Vagina (tissue), 2 donors: ENCODE results near the gene OR2AP1. TPM values are rescaled to one million over a fixed set of nuclear protein-coding genes. Genes with fewer than 3 reads are reported as not detected.
"Not testable (repeated sequence)": the region's sequence is repeated elsewhere in the genome, so short reads cannot be mapped to it uniquely, and the experiment has no call there.

ENCODE experiments used
- DNase-seq, 2 donors: peaks; one replicate each; pipeline ENCODE4 v3.0.0-alpha.2; 2017; ENCODE audit errors: extremely low spot score in 2 of 2
- H3K27ac ChIP-seq: fragments of 200-600 bp; sonication (generic); one replicate; pipeline ENCODE4 v1.5.1; 2019
- H3K27me3 ChIP-seq: fragments of 200-600 bp; sonication (generic); one replicate; pipeline ENCODE4 v1.5.1; 2019
- H3K36me3 ChIP-seq, 2 donors: fragments of 200-600 bp; sonication (generic); one replicate each; pipeline ENCODE4 v1.5.1; 2017 to 2019
- H3K4me1 ChIP-seq: fragments of 200-600 bp; sonication (generic); one replicate; pipeline ENCODE4 v1.5.1; 2019
- H3K4me3 ChIP-seq, 2 donors: fragments of 200-600 bp; sonication (generic); 1 replicate in 1 of 2; 2 replicates in 1 of 2; pipeline ENCODE4 v1.5.1; 2016 to 2019
- H3K9me3 ChIP-seq: fragments of 200-600 bp; sonication (generic); one replicate; pipeline ENCODE4 v1.5.1; 2019
- CTCF ChIP-seq, 3 experiments: fragments of 450-650 bp in 2 of 3; fragments of 200-600 bp in 1 of 3; sonication (generic) in 1 of 3; IDR thresholded peaks; one replicate each; pipeline ENCODE4 v1.5.1; 2017 to 2019; ENCODE audit warnings: antibody characterized with exemption in 3 of 3, mild to moderate bottlenecking in 2 of 3, moderate library complexity in 2 of 3
- POLR2A ChIP-seq, 2 donors: fragments of 450-650 bp; IDR thresholded peaks; one replicate each; pipeline ENCODE4 v1.6.1; 2017; ENCODE audit warnings: antibody characterized with exemption in 2 of 2, mild to moderate bottlenecking in 2 of 2, moderate library complexity in 2 of 2
- POLR2AphosphoS5 ChIP-seq, 2 donors: sonication (generic); formaldehyde crosslinking; IDR thresholded peaks; one replicate each; pipeline ENCODE4 v1.9.0; 2017; ENCODE audit warnings: antibody characterized with exemption in 2 of 2, mild to moderate bottlenecking in 2 of 2, low read depth in 1 of 2; ENCODE audit not compliant: insufficient read depth in 1 of 2
- intact Hi-C: fragments of 100-400 bp; cut with DNase I; formaldehyde crosslinking; loops from one replicate; pipeline ENCODE4 v1.15.1; 2023
- total RNA-seq: library from RNA; depleted of rRNA; stranded (reverse); fragments of >200 nt; gene quantifications from one replicate; pipeline ENCODE4 v1.2.3, GENCODE V29; 2016

Gene OR2AP1
- total RNA-seq, 1 donor from 2014 or later = not detected

- no peak for DNase-seq
- Histone ChIP-seq H3K36me3 (no peaks in the 10 kb centered on the region), H3K27me3 (no peaks in the 10 kb centered on the region), H3K27ac (no peak overlapping the region), H3K4me3 (no peak overlapping the region), H3K9me3 (no peaks in the 10 kb centered on the region), H3K4me1 (no peaks in the 10 kb centered on the region)
- intact Hi-C loops = no loop called here
- no peak for TF ChIP-seq POLR2AphosphoS5 (IDR thresholded peaks at IDR 0.05; ENCODE audit: insufficient read depth in 1 of 2, low read depth in 1 of 2)
- TF ChIP-seq POLR2A (IDR thresholded peaks at IDR 0.05) = no peak
- TF ChIP-seq CTCF (IDR thresholded peaks at IDR 0.05) = no peak
Observed at GRCh38 chr12:55582066-55582465, 9.8 kb downstream of the OR2AP1 start.

GRCh38 chr12:55585817-55586216 lies 13.5 kb downstream of the OR2AP1 start:
- intact Hi-C loops = no loop called here
- H3K4me1 ChIP-seq = no peaks in the 10 kb centered on the region
- H3K4me3 ChIP-seq = no peak overlapping the region
- no peaks in the 10 kb centered on the region for H3K27me3 ChIP-seq
- H3K36me3 ChIP-seq = no peaks in the 10 kb centered on the region
- no peak for DNase-seq
- no peaks in the 10 kb centered on the region for H3K9me3 ChIP-seq
- no peak for TF ChIP-seq CTCF (IDR thresholded peaks at IDR 0.05)
- TF ChIP-seq POLR2AphosphoS5 (IDR thresholded peaks at IDR 0.05; ENCODE audit: insufficient read depth in 1 of 2, low read depth in 1 of 2) = no peak
- no peak for TF ChIP-seq POLR2A (IDR thresholded peaks at IDR 0.05)
- H3K27ac ChIP-seq = no peak overlapping the region

- intact Hi-C loops, H3K4me3 ChIP-seq, H3K4me1 ChIP-seq, H3K9me3 ChIP-seq, H3K27me3 ChIP-seq, H3K27ac ChIP-seq, DNase-seq, H3K36me3 ChIP-seq: not testable (repeated sequence)
Observed at GRCh38 chr12:55590152-55590551, 17.9 kb downstream of the OR2AP1 start.

- Histone ChIP-seq H3K27me3 (no peaks in the 10 kb centered on the region), H3K36me3 (no peaks in the 10 kb centered on the region), H3K4me3 (no peak overlapping the region), H3K27ac (no peak overlapping the region), H3K4me1 (no peaks in the 10 kb centered on the region), H3K9me3 (no peaks in the 10 kb centered on the region)
- TF ChIP-seq POLR2A (IDR thresholded peaks at IDR 0.05) (no peak), POLR2AphosphoS5 (IDR thresholded peaks at IDR 0.05; ENCODE audit: insufficient read depth in 1 of 2, low read depth in 1 of 2) (no peak)
- intact Hi-C loops = no loop called here
- DNase-seq = no peak
Observed at GRCh38 chr12:55607821-55608594, 35.7 kb downstream of the OR2AP1 start.

GRCh38 chr12:55610598-55610997 lies 38.3 kb downstream of the OR2AP1 start:
- Histone ChIP-seq H3K36me3 (no peaks in the 10 kb centered on the region), H3K9me3 (peaks cover 8% of the 10 kb centered on the region), H3K27ac (no peak overlapping the region), H3K27me3 (no peaks in the 10 kb centered on the region), H3K4me1 (no peaks in the 10 kb centered on the region), H3K4me3 (no peak overlapping the region)
- intact Hi-C loops = no loop called here
- no peak for DNase-seq
- TF ChIP-seq CTCF (IDR thresholded peaks at IDR 0.05) (no peak), POLR2A (IDR thresholded peaks at IDR 0.05) (no peak), POLR2AphosphoS5 (IDR thresholded peaks at IDR 0.05; ENCODE audit: insufficient read depth in 1 of 2, low read depth in 1 of 2) (no peak)

- no peak overlapping the region for H3K27ac ChIP-seq
- no peaks in the 10 kb centered on the region for H3K36me3 ChIP-seq
- no peaks in the 10 kb centered on the region for H3K4me1 ChIP-seq
- no peak overlapping the region for H3K4me3 ChIP-seq
- intact Hi-C loops = no loop called here
- no peaks in the 10 kb centered on the region for H3K27me3 ChIP-seq
- peaks cover 8% of the 10 kb centered on the region for H3K9me3 ChIP-seq
- DNase-seq = no peak
- no peak for TF ChIP-seq CTCF (IDR thresholded peaks at IDR 0.05)
- no peak for TF ChIP-seq POLR2A (IDR thresholded peaks at IDR 0.05)
- TF ChIP-seq POLR2AphosphoS5 (IDR thresholded peaks at IDR 0.05; ENCODE audit: insufficient read depth in 1 of 2, low read depth in 1 of 2) = no peak
Observed at GRCh38 chr12:55612646-55613045, 40.4 kb downstream of the OR2AP1 start.
